ENCODE measurements around the gene PAK1. TPM values are rescaled to one million over a fixed set of nuclear protein-coding genes. Genes with fewer than 3 reads are reported as not detected.

PAK1 gene
- total and polyA plus RNA-seq, 4 donors = 36.0 to 60.4 (median 55.8) TPM

DNA sequence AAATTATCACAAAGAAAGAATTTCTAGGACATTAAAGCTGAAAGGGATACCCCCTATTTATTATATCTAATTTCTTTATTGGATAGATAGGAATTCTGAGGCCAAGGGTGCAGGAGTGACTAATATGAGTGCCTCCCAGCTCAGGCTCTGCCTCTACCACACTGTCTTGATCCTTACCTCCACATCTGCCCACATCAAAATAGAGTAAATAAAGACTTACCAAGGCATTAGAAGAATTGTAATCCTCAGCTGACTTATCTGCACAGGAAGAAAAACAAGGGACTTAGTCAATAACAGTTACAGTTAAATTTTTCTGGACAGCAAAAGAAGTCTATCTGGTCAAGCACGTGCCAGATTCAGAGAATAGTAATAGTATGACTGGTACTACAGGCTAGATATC, 99.8 kb downstream of the PAK1 start:
- Histone ChIP-seq H3K4me3 (ENCODE audit: low read depth, low read length) (no peak overlapping the region), H3K27me3 (ENCODE audit: control insufficient read depth, insufficient read depth, low read length) (no peaks in the 10 kb centered on the region), H3K4me1 (ENCODE audit: control insufficient read depth, insufficient read depth, low read length) (no peaks in the 10 kb centered on the region), H3K9me3 (ENCODE audit: control insufficient read depth, insufficient read depth, low read length) (no peaks in the 10 kb centered on the region), H3K36me3 (ENCODE audit: control insufficient read depth, insufficient read depth, low read length) (peaks cover 3% of the 10 kb centered on the region), H3K27ac (ENCODE audit: low read depth, low read length) (no peak overlapping the region)
- DNase-seq (ENCODE audit: low read depth in 4 of 6, low spot score in 6 of 6) = no peak
- no CpG with 5 or more reads among the region's 1 CpG for WGBS (ENCODE audit: insufficient coverage)

DNA sequence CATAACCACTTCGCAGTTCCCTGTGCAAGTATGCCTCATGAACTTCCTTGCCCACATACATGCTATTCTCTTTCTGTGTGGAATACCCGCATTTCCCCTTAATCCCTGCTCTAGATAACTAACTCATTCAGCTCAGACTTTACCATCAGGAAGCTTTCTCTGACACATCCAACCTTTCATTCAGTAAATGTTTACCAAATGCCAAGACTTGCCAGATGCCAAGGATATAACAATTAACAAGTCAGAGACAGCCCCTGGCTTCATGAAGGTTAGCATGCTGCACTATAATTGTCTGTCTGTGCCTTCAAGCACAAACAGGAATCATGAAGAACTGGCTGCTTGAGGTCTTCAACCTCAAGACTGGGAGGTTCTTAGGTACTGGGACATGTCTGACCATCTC, 101.2 kb downstream of the PAK1 start:
- Histone ChIP-seq H3K27ac (ENCODE audit: low read depth, low read length) (no peak overlapping the region), H3K9me3 (ENCODE audit: control insufficient read depth, insufficient read depth, low read length) (no peaks in the 10 kb centered on the region), H3K4me3 (ENCODE audit: low read depth, low read length) (no peak overlapping the region), H3K27me3 (ENCODE audit: control insufficient read depth, insufficient read depth, low read length) (no peaks in the 10 kb centered on the region), H3K4me1 (ENCODE audit: control insufficient read depth, insufficient read depth, low read length) (no peaks in the 10 kb centered on the region), H3K36me3 (ENCODE audit: control insufficient read depth, insufficient read depth, low read length) (no peaks in the 10 kb centered on the region)
- 95% methylated on average over 2 of the region's 2 CpGs for WGBS (ENCODE audit: insufficient coverage)
- no peak for DNase-seq (ENCODE audit: low read depth in 4 of 6, low spot score in 6 of 6)

DNA sequence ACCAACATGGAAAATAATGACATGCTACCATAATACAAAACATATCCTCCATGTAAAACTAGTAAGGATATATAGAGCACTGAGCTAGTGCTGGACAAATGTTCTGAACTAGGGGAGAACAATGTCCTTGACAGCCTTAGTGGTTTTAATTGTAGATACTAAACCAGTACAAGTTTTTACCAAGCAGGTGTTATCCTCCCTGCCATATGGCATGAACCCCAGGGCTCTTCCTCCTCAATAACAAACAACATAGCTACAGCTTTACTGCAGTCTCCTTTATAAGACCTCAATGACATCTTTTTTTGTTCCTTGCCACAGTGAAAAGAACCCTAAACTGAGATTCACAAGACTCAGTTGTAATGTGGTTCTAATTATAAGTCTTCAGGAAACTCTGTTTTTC, 102.2 kb downstream of the PAK1 start:
- no peaks in the 10 kb centered on the region for H3K36me3 ChIP-seq (ENCODE audit: control insufficient read depth, insufficient read depth, low read length)
- H3K4me3 ChIP-seq (ENCODE audit: low read depth, low read length) = no peak overlapping the region
- no peak for DNase-seq (ENCODE audit: low read depth in 4 of 6, low spot score in 6 of 6)
- H3K27me3 ChIP-seq (ENCODE audit: control insufficient read depth, insufficient read depth, low read length) = no peaks in the 10 kb centered on the region
- H3K27ac ChIP-seq (ENCODE audit: low read depth, low read length) = no peak overlapping the region
- no peaks in the 10 kb centered on the region for H3K9me3 ChIP-seq (ENCODE audit: control insufficient read depth, insufficient read depth, low read length)
- no peaks in the 10 kb centered on the region for H3K4me1 ChIP-seq (ENCODE audit: control insufficient read depth, insufficient read depth, low read length)

DNA sequence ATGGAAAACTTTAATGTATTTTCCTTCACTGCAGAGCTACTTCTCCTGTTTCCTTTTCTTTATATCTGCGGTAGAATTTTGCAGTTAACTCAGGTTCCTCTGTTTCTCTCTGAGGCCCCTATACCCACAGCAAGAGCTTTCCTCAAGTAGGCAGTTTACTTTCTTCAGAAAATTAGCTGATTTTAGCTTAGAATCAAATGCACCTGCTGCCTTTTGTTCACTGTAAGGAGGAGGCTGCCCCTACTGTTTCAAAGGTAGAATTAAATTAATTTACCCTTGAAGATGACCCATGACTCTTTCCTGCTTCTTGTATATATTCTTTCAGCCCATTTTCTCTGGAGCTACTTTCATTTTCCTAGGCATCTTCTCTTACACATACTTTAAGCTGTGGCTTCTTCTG, 103.7 kb downstream of the PAK1 start:
- Histone ChIP-seq H3K36me3 (ENCODE audit: control insufficient read depth, insufficient read depth, low read length) (no peaks in the 10 kb centered on the region), H3K27me3 (ENCODE audit: control insufficient read depth, insufficient read depth, low read length) (no peaks in the 10 kb centered on the region), H3K4me3 (ENCODE audit: low read depth, low read length) (no peak overlapping the region), H3K4me1 (ENCODE audit: control insufficient read depth, insufficient read depth, low read length) (no peaks in the 10 kb centered on the region), H3K9me3 (ENCODE audit: control insufficient read depth, insufficient read depth, low read length) (no peaks in the 10 kb centered on the region), H3K27ac (ENCODE audit: low read depth, low read length) (no peak overlapping the region)
- no peak for DNase-seq (ENCODE audit: low read depth in 4 of 6, low spot score in 6 of 6)
- no CpG with 5 or more reads among the region's 1 CpG for WGBS (ENCODE audit: insufficient coverage)

DNA sequence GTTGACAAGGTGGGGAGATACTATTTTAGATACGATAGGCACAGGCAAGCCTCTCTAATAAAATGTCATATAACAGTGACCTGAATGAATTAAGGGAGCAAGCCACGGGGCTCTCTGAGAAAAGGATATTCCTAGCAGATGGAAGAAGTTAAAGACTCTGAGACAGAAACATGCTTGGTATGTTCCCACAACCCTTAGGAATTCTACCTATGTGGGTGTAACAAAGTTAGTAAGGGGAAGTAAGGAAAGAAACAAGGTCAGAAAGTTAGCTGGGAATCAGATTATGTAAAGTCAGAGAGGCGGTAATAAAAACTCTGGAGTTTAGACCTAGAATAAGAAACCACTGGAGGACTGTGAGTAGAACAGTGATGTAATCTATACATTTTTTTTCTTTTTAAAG, 112.7 kb downstream of the PAK1 start:
- Histone ChIP-seq H3K27me3 (ENCODE audit: control insufficient read depth, insufficient read depth, low read length) (no peaks in the 10 kb centered on the region), H3K4me1 (ENCODE audit: control insufficient read depth, insufficient read depth, low read length) (no peaks in the 10 kb centered on the region), H3K9me3 (ENCODE audit: control insufficient read depth, insufficient read depth, low read length) (no peaks in the 10 kb centered on the region), H3K27ac (ENCODE audit: low read depth, low read length) (no peak overlapping the region), H3K4me3 (ENCODE audit: low read depth, low read length) (no peak overlapping the region), H3K36me3 (ENCODE audit: control insufficient read depth, insufficient read depth, low read length) (no peaks in the 10 kb centered on the region)
- WGBS (ENCODE audit: insufficient coverage) = no CpG with 5 or more reads among the region's 3 CpGs
- no peak for DNase-seq (ENCODE audit: low read depth in 4 of 6, low spot score in 6 of 6)

DNA sequence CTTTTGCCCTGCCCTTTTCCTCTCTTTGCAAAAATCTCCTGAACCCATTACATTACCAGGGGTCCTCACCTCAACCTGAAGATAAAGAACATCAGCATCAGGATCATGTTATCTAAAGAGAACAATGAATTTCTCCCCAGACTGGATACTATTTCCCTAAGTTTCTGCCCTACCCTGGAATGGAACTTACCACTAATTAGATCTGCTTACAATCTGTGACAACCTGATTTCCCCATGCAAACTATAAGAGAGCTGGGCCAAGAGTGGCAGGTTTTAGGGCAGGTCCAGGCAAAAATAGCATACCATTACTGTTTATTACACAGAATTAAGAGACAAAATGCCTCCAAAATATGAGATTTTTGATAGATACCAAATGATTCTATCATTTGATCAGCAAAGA, 114.4 kb downstream of the PAK1 start:
- Histone ChIP-seq H3K4me3 (ENCODE audit: low read depth, low read length) (no peak overlapping the region), H3K27me3 (ENCODE audit: control insufficient read depth, insufficient read depth, low read length) (no peaks in the 10 kb centered on the region), H3K27ac (ENCODE audit: low read depth, low read length) (no peak overlapping the region), H3K9me3 (ENCODE audit: control insufficient read depth, insufficient read depth, low read length) (no peaks in the 10 kb centered on the region), H3K4me1 (ENCODE audit: control insufficient read depth, insufficient read depth, low read length) (no peaks in the 10 kb centered on the region), H3K36me3 (ENCODE audit: control insufficient read depth, insufficient read depth, low read length) (no peaks in the 10 kb centered on the region)
- DNase-seq (ENCODE audit: low read depth in 4 of 6, low spot score in 6 of 6) = no peak

DNA sequence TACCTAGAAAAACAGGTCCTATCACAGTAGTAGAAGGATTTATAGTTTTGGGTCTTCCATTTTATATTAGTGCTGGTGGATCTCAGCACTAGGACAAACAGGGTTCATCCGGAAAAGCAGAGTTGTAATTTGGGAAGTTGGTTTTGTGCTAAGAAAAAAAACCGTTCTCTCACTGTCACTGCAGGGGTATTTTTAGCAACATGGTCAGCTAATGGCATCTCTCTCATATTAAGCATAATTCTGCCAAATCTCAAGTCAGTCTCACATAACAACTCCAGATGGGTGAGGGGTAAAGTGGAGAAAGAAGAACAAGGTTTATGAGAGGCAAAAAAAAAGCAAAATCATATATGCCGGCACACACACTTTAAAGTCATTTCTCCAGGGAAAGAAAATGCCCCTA, 120.8 kb downstream of the PAK1 start:
- DNase-seq (ENCODE audit: low read depth in 4 of 6, low spot score in 6 of 6) = no peak
- H3K27ac ChIP-seq (ENCODE audit: low read depth, low read length) = no peak overlapping the region
- no CpG with 5 or more reads among the region's 3 CpGs for WGBS (ENCODE audit: insufficient coverage)

DNA sequence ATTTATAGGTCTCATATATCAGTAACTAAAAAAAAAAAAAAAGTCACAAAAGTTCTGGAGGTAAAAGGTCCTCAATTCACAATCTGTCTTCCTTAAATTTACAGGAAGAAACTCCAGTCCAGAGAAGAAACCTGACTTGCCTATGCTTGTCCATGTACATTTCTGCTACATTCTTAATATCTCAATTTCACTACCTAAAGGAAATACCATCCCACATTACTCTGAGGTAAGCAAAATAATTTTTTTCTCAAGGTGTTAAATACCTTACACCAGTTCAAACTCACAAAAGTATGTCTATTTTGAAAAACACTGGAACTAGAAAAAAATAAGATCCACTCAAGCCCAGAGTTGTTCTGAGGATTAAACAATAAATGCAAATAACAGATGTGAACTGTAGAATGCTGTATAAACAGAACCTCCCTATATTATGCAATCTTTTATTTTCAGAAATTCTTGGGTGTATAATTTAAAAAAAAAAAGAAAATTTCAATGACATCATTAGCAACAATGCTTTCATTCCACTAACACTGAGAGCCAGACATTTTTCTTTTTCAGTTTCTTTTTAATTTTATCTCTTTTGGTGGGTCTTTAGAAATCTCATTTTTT, 122.5 kb downstream of the PAK1 start:
- Histone ChIP-seq H3K4me1 (ENCODE audit: control insufficient read depth, insufficient read depth, low read length) (no peaks in the 10 kb centered on the region), H3K9me3 (ENCODE audit: control insufficient read depth, insufficient read depth, low read length) (no peaks in the 10 kb centered on the region), H3K27ac (ENCODE audit: low read depth, low read length) (no peak overlapping the region), H3K4me3 (ENCODE audit: low read depth, low read length) (no peak overlapping the region), H3K27me3 (ENCODE audit: control insufficient read depth, insufficient read depth, low read length) (no peaks in the 10 kb centered on the region), H3K36me3 (ENCODE audit: control insufficient read depth, insufficient read depth, low read length) (no peaks in the 10 kb centered on the region)
- DNase-seq (ENCODE audit: low read depth in 4 of 6, low spot score in 6 of 6) = no peak

More for the DNA sequence above, 120.8 kb downstream of the PAK1 start:
- no peaks in the 10 kb centered on the region for H3K36me3 ChIP-seq (ENCODE audit: control insufficient read depth, insufficient read depth, low read length)
- H3K9me3 ChIP-seq (ENCODE audit: control insufficient read depth, insufficient read depth, low read length) = no peaks in the 10 kb centered on the region
- H3K4me1 ChIP-seq (ENCODE audit: control insufficient read depth, insufficient read depth, low read length) = no peaks in the 10 kb centered on the region
- H3K4me3 ChIP-seq (ENCODE audit: low read depth, low read length) = no peak overlapping the region
- no peaks in the 10 kb centered on the region for H3K27me3 ChIP-seq (ENCODE audit: control insufficient read depth, insufficient read depth, low read length)

DNA sequence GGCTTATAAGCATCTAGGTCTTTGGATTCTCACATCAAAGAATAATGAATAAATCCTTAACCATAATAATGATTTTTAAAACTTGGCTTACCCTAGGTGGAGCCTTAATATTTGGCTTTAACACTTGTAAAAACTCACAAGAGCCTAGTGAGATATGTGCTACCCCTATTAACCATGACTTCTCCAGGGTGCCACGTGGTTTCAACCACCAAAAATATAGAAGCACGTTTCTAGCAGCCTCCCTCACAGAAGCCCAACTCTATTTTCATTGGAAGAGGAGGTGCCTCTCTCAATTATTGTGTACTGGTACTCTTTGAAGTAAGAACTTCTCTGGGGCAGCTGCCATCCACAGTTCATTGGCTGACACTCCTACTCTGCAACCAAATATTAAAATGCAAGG, 125.9 kb downstream of the PAK1 start:
- no peak for DNase-seq (ENCODE audit: low read depth in 4 of 6, low spot score in 6 of 6)
- Histone ChIP-seq H3K27me3 (ENCODE audit: control insufficient read depth, insufficient read depth, low read length) (no peaks in the 10 kb centered on the region), H3K4me1 (ENCODE audit: control insufficient read depth, insufficient read depth, low read length) (no peaks in the 10 kb centered on the region), H3K36me3 (ENCODE audit: control insufficient read depth, insufficient read depth, low read length) (no peaks in the 10 kb centered on the region), H3K9me3 (ENCODE audit: control insufficient read depth, insufficient read depth, low read length) (no peaks in the 10 kb centered on the region), H3K4me3 (ENCODE audit: low read depth, low read length) (no peak overlapping the region), H3K27ac (ENCODE audit: low read depth, low read length) (no peak overlapping the region)
- WGBS (ENCODE audit: insufficient coverage) = 80% methylated on average over 2 of the region's 2 CpGs

DNA sequence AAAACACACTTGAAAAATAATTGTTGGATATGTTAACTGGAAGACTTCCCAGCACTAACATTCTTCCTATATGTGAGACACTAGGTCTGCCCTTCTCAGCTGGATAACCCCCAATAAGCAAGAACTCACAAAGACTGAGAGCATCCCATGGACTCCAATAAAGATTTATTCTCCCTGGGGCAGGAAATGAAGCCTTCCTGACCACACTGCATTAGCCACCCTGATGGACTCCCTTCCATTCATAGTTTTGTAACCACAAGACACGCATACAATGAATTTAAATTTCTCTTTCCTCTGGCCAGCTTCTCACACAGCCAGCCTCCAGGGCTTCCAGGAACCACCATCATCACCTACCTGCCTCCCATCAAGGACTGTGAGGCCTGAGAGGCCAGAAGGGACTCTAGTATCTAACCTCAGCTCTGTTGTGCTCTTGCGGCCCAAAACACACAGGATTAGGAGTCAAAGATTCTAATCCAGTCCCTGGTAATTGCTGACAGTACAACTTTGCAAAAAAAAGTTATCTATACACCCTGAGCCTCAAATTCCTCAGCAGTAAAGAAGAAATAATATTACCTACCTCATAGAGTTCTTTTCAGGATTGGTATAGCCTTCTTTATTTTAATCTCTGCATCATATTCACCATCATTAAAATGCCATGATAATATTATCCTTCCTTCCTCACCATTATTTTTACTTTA, 126.8 kb downstream of the PAK1 start:
- DNase-seq (ENCODE audit: low read depth in 4 of 6, low spot score in 6 of 6) = no peak
- H3K36me3 ChIP-seq (ENCODE audit: control insufficient read depth, insufficient read depth, low read length) = no peaks in the 10 kb centered on the region
- 78% methylated on average over 1 of the region's 2 CpGs for WGBS (ENCODE audit: insufficient coverage)
- H3K9me3 ChIP-seq (ENCODE audit: control insufficient read depth, insufficient read depth, low read length) = no peaks in the 10 kb centered on the region
- H3K27me3 ChIP-seq (ENCODE audit: control insufficient read depth, insufficient read depth, low read length) = no peaks in the 10 kb centered on the region
- H3K4me3 ChIP-seq (ENCODE audit: low read depth, low read length) = no peak overlapping the region
- no peaks in the 10 kb centered on the region for H3K4me1 ChIP-seq (ENCODE audit: control insufficient read depth, insufficient read depth, low read length)
- H3K27ac ChIP-seq (ENCODE audit: low read depth, low read length) = no peak overlapping the region

All from spinal cord (tissue), 10 donors.